HG03571 (cell line): ENCODE measurements around the gene COMMD2.

Experiments
- ATAC-seq: cut with Tn5 transposase; IDR thresholded peaks from one replicate; pipeline ENCODE4 v1.9.1; 2021; ENCODE audit not compliant: unreplicated experiment

COMMD2 gene

DNA sequence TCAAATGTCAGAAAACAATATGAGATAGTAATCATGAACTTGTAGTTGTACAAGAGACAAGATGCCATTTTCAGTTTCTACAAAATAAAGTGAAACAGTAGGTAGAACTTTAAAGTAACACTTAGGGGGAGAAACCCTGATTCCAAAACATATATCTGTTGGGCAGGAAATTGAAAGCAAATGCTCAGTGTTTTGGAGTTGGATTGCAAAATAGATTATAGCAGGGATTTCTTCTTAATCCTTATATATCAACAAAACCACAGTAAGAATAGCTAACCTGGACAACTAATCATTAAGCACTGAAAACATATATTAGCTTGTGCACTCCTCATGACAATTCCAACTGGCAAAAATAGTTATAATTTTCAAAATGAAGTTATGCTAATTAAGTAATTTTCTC is 46.9 kb downstream of the COMMD2 start:
- no peak for ATAC-seq

DNA sequence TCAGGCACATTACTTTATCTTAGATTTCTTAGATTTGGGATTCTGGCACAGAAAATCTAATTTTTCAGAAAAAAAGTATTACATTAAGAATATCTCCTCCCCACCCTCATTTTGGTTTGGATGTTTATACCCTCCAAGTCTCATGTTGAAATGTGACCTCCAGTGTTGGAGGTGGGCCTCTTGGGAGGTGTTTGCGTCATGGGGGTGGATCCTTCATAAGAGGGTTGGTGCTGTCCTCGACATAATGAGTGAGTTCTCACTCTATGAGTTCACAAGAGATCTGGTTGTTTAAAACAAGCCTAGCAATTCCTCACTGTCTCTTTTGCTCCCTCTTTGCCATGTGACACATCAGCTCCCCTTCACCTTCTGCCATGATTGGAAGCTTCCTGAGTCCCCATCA is 48.8 kb downstream of the COMMD2 start:
- ATAC-seq: no peak

DNA sequence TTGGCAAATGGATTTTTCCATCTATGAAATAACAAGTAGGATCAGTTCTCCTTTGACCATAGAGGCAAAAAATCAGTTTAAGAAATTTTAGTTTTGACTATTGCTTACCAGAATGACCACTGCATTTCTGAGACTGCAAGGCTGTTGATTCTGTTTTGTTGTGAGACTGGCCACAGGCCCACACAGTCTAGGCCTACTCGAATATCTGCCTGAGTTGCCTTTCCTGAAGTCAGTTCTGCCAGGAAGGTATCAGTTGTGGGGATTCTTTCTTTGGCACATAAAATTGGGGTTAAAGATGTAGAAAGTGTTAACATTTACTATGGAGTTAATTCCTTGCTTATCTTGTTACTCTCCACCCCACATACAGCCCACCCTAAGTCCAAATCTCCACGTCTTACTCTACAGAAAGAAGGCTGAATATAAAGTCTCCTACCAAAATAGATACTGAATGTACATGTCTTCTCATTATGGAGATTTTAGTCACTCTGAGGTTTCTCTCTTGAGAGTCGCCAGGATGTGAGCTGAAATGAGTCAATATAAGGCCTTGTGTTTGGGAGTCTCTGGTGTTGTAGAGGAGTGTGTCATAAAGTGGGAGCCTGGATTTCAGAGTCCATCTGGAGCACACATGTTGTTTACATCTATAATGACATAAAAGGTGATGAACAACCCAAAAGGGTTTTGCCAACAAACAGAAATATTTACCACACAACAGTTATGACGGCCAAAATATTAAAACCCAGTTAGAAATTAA is 49.4 kb downstream of the COMMD2 start:
- no peak for ATAC-seq

DNA sequence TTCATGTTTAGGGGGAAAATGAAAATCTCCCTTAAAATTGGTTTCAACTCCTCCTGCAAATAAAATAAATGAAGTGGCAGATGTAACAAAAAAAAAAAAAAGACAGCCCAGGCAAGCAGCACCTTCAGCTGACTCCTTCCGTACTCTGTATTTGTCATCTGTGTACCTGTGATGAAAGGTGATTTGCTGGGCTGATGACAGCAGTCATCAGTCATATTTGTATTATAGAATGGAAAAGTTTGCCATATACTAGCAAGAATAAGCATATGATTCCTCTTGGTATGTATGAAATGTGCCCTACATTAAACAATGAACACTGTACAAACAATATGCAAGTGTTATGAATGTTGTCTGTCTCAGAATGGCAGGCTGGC is 50.3 kb downstream of the COMMD2 start:
- ATAC-seq: no peak

DNA sequence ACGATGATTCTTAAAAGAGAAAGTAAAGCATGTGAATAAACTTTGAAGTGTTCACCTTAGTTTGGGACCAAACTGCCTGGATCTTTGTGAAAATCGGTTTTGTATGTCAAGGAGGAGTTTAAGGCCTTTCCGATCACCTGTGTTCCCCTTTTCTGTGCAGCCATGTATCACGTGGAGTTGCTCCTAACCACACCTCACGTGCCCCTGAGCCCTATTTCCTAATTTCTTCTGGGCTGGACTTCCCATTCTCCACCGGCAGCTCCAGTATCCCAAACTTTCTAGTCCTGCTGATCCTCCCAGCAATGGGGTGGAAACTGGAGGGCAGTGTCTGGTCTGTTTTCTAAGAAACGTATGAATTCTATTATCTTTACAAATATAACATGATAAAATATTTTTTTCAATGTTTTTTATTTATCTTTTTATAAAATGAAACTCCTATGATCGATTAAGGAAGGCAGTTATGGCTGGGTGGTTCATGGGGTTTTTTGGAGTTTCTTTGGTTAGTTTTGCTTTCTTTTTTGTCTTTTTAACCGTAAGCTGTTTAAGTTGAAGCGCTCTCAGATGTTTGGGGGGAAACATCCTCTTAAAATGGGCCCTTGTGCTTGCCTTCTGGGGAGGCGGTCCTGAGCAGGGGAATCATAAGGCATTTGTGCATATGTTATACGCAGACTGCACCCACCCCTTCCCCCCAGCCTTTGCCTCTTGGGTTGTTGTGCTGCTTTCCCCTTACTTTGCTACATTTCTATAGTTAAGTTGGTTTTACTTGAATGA is 50.9 kb downstream of the COMMD2 start:
- ATAC-seq: no peak
